Coronary artery (tissue), 2 donors: Measurements from ENCODE around the gene CATSPERB.

Experiments used
- DNase-seq: peaks from one replicate; pipeline ENCODE4 v3.0.0-alpha.2; 2017; ENCODE audit warnings: low spot score
- H3K27ac ChIP-seq, 2 donors: fragments of 200-600 bp; sonication (generic); one replicate each; pipeline ENCODE4 v1.5.1; 2016 to 2019
- H3K4me3 ChIP-seq: fragments of 200-600 bp; sonication (generic); 2 replicates; pipeline ENCODE4 v1.5.1; 2016; ENCODE audit warnings: mild to moderate bottlenecking, moderate library complexity
- CTCF ChIP-seq: fragments of 200-600 bp; sonication (generic); IDR thresholded peaks from one replicate; pipeline ENCODE4 v1.5.1; 2019; ENCODE audit warnings: antibody characterized with exemption

CATSPERB gene

GRCh38 chr14:91653451-91653850 is 78.4 kb downstream of the CATSPERB start:
- H3K27ac ChIP-seq = no peak overlapping the region
- no peak for DNase-seq
- TF ChIP-seq CTCF = no peak
- H3K4me3 ChIP-seq = no peak overlapping the region

GRCh38 chr14:91649930-91650329 is 82.0 kb downstream of the CATSPERB start:
- Histone ChIP-seq H3K4me3 (no peak overlapping the region), H3K27ac (no peak overlapping the region)
- TF ChIP-seq CTCF = peak; percentile 38
- no peak for DNase-seq

- Histone ChIP-seq H3K4me3 (no peak overlapping the region), H3K27ac (no peak overlapping the region)
- no peak for TF ChIP-seq CTCF
- DNase-seq = no peak
Measured at GRCh38 chr14:91647856-91648255, 84.0 kb downstream of the CATSPERB start.

DNA sequence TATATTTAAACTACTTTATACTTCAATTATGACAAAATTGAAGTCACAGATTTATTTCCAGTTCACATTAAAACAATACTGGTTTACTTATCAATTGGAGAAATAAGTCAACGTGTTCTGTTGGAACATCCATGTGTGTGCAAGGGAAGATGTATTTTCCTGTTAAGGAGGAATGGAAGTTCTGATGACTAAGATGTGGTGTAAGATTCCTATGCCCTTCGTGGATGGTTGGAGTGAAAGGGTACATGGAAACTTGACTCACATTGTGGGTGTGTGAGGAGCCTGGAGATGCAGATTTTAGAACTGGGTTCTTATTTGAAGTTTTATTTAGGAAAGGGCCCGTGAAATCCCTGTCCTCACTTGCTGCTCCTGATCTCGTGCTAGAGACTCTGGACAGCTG is 95.3 kb downstream of the CATSPERB start:
- TF ChIP-seq CTCF = no peak
- DNase-seq = no peak
- Histone ChIP-seq H3K4me3 (no peak overlapping the region), H3K27ac (no peak overlapping the region)

- Histone ChIP-seq H3K4me3 (no peak overlapping the region), H3K27ac (no peak overlapping the region)
- DNase-seq = no peak
- TF ChIP-seq CTCF = no peak
Measured at GRCh38 chr14:91624757-91625156, 107.1 kb downstream of the CATSPERB start.

DNA sequence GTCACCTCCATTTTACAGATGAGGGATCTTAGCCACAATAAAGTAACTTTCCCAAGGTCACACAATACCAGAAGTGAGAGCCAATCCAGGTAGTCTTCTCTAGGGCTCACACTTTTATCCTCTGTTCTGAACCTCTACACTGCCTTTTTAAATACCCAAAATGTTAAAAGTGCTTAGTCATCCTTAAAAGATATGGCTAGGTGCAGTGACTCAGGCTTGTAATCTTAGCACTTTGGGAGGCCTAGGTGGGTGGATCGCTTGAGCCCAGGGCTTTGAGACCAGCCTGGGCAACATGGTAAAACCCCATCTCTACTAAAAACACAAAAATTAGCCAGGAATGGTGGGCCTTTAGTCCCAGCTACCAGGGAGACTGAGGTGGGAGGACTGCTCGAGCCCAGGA is 117.7 kb downstream of the CATSPERB start:
- DNase-seq = no peak
- no peak overlapping the region for H3K27ac ChIP-seq
- no peak for TF ChIP-seq CTCF
- H3K4me3 ChIP-seq = no peak overlapping the region

GRCh38 chr14:91613459-91614112 is 118.3 kb downstream of the CATSPERB start:
- Histone ChIP-seq H3K27ac (no peak overlapping the region), H3K4me3 (no peak overlapping the region)
- DNase-seq = no peak
- TF ChIP-seq CTCF = no peak
